ENCODE results near the gene ACSF3. TPM values are rescaled to one million over a fixed set of nuclear protein-coding genes. Genes with fewer than 3 reads are reported as not detected.

Gene ACSF3
- total and polyA plus RNA-seq, 2 donors (not counting 1 experiment from before 2014, with no cell fraction given): 9.2 to 23.1 TPM

DNA sequence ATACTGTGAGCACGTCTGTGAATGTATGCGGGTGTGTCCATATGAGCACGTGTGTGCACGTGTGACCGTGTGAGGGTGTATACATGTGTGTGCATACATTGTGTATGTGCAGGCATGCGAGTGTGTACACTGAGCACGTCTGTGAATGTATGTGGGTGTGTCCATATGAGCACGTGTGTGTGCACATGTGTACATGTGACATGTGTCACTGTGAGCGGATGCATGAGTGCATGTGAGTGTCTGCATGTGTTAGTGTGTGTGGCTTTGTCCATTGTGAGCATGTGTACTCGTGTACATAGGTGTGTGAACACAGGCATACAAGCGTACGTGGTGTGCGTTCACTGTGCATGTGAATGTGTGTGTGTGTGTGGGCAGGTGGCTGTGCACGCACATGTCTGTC lies 17.5 kb upstream of the ACSF3 start:
- Histone ChIP-seq H3K4me3 (replicated peaks in 1 of 4; ENCODE audit: control extremely low read depth in 1 of 4, insufficient read depth in 1 of 4, low read depth in 3 of 4, low read length in 4 of 4) (no peak overlapping the region), H3K27ac (ENCODE audit: insufficient read depth, low read length) (no peak overlapping the region), H4K20me1 (ENCODE audit: control insufficient read depth, extremely low read depth, insufficient read depth, low read length) (no peaks in the 10 kb centered on the region), H3K9ac (ENCODE audit: insufficient read depth, low read length) (no peak overlapping the region), H3K4me2 (ENCODE audit: extremely low read depth, insufficient read depth, low read length) (no peak overlapping the region), H3K36me3 (ENCODE audit: control insufficient read depth, insufficient read depth, low read length) (no peaks in the 10 kb centered on the region), H3K79me2 (ENCODE audit: control insufficient read depth, insufficient read depth, low read length) (no peaks in the 10 kb centered on the region), H3K27me3 (ENCODE audit: control insufficient read depth, insufficient read depth, low read length) (no peaks in the 10 kb centered on the region), H2AFZ (ENCODE audit: low read length) (no peak overlapping the region), H3K4me1 (ENCODE audit: control insufficient read depth, extremely low read depth, insufficient read depth, low read length) (no peaks in the 10 kb centered on the region), H3K9me3 (ENCODE audit: control insufficient read depth, insufficient read depth, low read depth, low read length) (peaks cover 10% of the 10 kb centered on the region)
- DNase-seq (ENCODE audit: low read depth in 2 of 2): no peak
- TF ChIP-seq EZH2 (IDR thresholded peaks at IDR 0.05; ENCODE audit: low read length, missing control alignments): no peak
- TF ChIP-seq, protein P1, sequence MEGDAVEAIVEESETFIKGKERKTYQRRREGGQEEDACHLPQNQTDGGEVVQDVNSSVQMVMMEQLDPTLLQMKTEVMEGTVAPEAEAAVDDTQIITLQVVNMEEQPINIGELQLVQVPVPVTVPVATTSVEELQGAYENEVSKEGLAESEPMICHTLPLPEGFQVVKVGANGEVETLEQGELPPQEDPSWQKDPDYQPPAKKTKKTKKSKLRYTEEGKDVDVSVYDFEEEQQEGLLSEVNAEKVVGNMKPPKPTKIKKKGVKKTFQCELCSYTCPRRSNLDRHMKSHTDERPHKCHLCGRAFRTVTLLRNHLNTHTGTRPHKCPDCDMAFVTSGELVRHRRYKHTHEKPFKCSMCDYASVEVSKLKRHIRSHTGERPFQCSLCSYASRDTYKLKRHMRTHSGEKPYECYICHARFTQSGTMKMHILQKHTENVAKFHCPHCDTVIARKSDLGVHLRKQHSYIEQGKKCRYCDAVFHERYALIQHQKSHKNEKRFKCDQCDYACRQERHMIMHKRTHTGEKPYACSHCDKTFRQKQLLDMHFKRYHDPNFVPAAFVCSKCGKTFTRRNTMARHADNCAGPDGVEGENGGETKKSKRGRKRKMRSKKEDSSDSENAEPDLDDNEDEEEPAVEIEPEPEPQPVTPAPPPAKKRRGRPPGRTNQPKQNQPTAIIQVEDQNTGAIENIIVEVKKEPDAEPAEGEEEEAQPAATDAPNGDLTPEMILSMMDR (conservative IDR thresholded peaks at IDR 0.05 in 1 of 2, IDR thresholded peaks at IDR 0.05 in 1 of 2; ENCODE audit: low read depth in 1 of 2, low read length in 2 of 2): no peak

- peaks cover 10% of the 10 kb centered on the region for H3K9me3 ChIP-seq (ENCODE audit: control insufficient read depth, insufficient read depth, low read depth, low read length)
Measured at GRCh38 chr16:89077076-89077475, 16.6 kb upstream of the ACSF3 start.

GRCh38 chr16:89078172-89078571 lies 15.5 kb upstream of the ACSF3 start:
- Histone ChIP-seq H3K27ac (ENCODE audit: insufficient read depth, low read length) (no peak overlapping the region), H3K4me1 (ENCODE audit: control insufficient read depth, extremely low read depth, insufficient read depth, low read length) (no peaks in the 10 kb centered on the region), H3K4me3 (replicated peaks in 1 of 4; ENCODE audit: control extremely low read depth in 1 of 4, insufficient read depth in 1 of 4, low read depth in 3 of 4, low read length in 4 of 4) (no peak overlapping the region), H4K20me1 (ENCODE audit: control insufficient read depth, extremely low read depth, insufficient read depth, low read length) (no peaks in the 10 kb centered on the region), H3K36me3 (ENCODE audit: control insufficient read depth, insufficient read depth, low read length) (no peaks in the 10 kb centered on the region), H3K27me3 (ENCODE audit: control insufficient read depth, insufficient read depth, low read length) (no peaks in the 10 kb centered on the region), H3K9ac (ENCODE audit: insufficient read depth, low read length) (no peak overlapping the region), H2AFZ (ENCODE audit: low read length) (no peak overlapping the region), H3K9me3 (ENCODE audit: control insufficient read depth, insufficient read depth, low read depth, low read length) (peaks cover 10% of the 10 kb centered on the region), H3K79me2 (ENCODE audit: control insufficient read depth, insufficient read depth, low read length) (no peaks in the 10 kb centered on the region), H3K4me2 (ENCODE audit: extremely low read depth, insufficient read depth, low read length) (no peak overlapping the region)
- DNase-seq (ENCODE audit: low read depth in 2 of 2): no peak
- TF ChIP-seq, protein P1 (conservative IDR thresholded peaks at IDR 0.05 in 1 of 2, IDR thresholded peaks at IDR 0.05 in 1 of 2; ENCODE audit: low read depth in 1 of 2, low read length in 2 of 2): no peak
- TF ChIP-seq EZH2 (IDR thresholded peaks at IDR 0.05; ENCODE audit: low read length, missing control alignments): no peak

More at GRCh38 chr16:89077076-89077475, 16.6 kb upstream of the ACSF3 start:
- DNase-seq (ENCODE audit: low read depth in 2 of 2): no peak
- no peaks in the 10 kb centered on the region for H3K4me1 ChIP-seq (ENCODE audit: control insufficient read depth, extremely low read depth, insufficient read depth, low read length)
- no peak for TF ChIP-seq EZH2 (IDR thresholded peaks at IDR 0.05; ENCODE audit: low read length, missing control alignments)
- TF ChIP-seq, protein P1 (conservative IDR thresholded peaks at IDR 0.05 in 1 of 2, IDR thresholded peaks at IDR 0.05 in 1 of 2; ENCODE audit: low read depth in 1 of 2, low read length in 2 of 2): no peak
- no peaks in the 10 kb centered on the region for H4K20me1 ChIP-seq (ENCODE audit: control insufficient read depth, extremely low read depth, insufficient read depth, low read length)
- no peaks in the 10 kb centered on the region for H3K36me3 ChIP-seq (ENCODE audit: control insufficient read depth, insufficient read depth, low read length)
- no peak overlapping the region for H2AFZ ChIP-seq (ENCODE audit: low read length)
- H3K4me2 ChIP-seq (ENCODE audit: extremely low read depth, insufficient read depth, low read length): no peak overlapping the region
- no peaks in the 10 kb centered on the region for H3K27me3 ChIP-seq (ENCODE audit: control insufficient read depth, insufficient read depth, low read length)
- no peaks in the 10 kb centered on the region for H3K79me2 ChIP-seq (ENCODE audit: control insufficient read depth, insufficient read depth, low read length)
- no peak overlapping the region for H3K27ac ChIP-seq (ENCODE audit: insufficient read depth, low read length)
- no peak overlapping the region for H3K9ac ChIP-seq (ENCODE audit: insufficient read depth, low read length)
- no peak overlapping the region for H3K4me3 ChIP-seq (replicated peaks in 1 of 4; ENCODE audit: control extremely low read depth in 1 of 4, insufficient read depth in 1 of 4, low read depth in 3 of 4, low read length in 4 of 4)

Data from fibroblast of lung (primary cell).